GM19023 (cell line): ENCODE data around the gene TSR3.
A peak's percentile ranks its signal among the peaks of the same experiment; 100 is the strongest.

Source experiments
- ATAC-seq: cut with Tn5 transposase; IDR thresholded peaks from one replicate; pipeline ENCODE4 v1.9.1; 2021; ENCODE audit warnings: mild to moderate bottlenecking, moderate library complexity; ENCODE audit not compliant: unreplicated experiment

The TSR3 gene

GRCh38 chr16:1311212-1311737, 40.4 kb downstream of the TSR3 start:
- ATAC-seq: no peak

GRCh38 chr16:1310832-1311200, 40.9 kb downstream of the TSR3 start:
- no peak for ATAC-seq

GRCh38 chr16:1309888-1310831, 41.5 kb downstream of the TSR3 start:
- peak; percentile 5 for ATAC-seq

GRCh38 chr16:1308977-1309885, 42.4 kb downstream of the TSR3 start, which contains the start of gene UBE2I:
Gene UBE2I (plus strand): TSS chr16:1309636. CDS start chr16:1314031, 4,395 bp downstream.
- ATAC-seq: peak; percentile 50

- no peak for ATAC-seq
Observed at GRCh38 chr16:1308036-1308976, 43.4 kb downstream of the TSR3 start.

- ATAC-seq: no peak
Observed at GRCh38 chr16:1306334-1306733, 45.3 kb downstream of the TSR3 start.

GRCh38 chr16:1305823-1306222, 45.9 kb downstream of the TSR3 start:
- ATAC-seq: no peak

- ATAC-seq: no peak
Observed at GRCh38 chr16:1301562-1301961, 50.1 kb downstream of the TSR3 start.

- no peak for ATAC-seq
Observed at GRCh38 chr16:1300664-1301476, 50.8 kb downstream of the TSR3 start.

GRCh38 chr16:1299868-1300203, 51.8 kb downstream of the TSR3 start:
- ATAC-seq: no peak
